ENCODE results near the gene HRH3.

Gene HRH3

GRCh38 chr20:62174870-62175624 is 45.0 kb downstream of the HRH3 start:
- no peak for DNase-seq

GRCh38 chr20:62174021-62174804 is 45.9 kb downstream of the HRH3 start:
- DNase-seq = no peak

GRCh38 chr20:62172666-62173065 is 47.4 kb downstream of the HRH3 start:
- no peak for DNase-seq

GRCh38 chr20:62171245-62171644 is 48.8 kb downstream of the HRH3 start:
- no peak for DNase-seq

- DNase-seq = no peak
These were observed 49.5 kb downstream of the HRH3 start for GRCh38 chr20:62170536-62170935.

GRCh38 chr20:62168890-62169435 is 51.1 kb downstream of the HRH3 start:
- no peak for DNase-seq

- no peak for DNase-seq
These were observed 52.0 kb downstream of the HRH3 start for GRCh38 chr20:62168061-62168460.

GRCh38 chr20:62167474-62167873 is 52.6 kb downstream of the HRH3 start:
- DNase-seq = no peak

- no peak for DNase-seq
These were observed 54.2 kb downstream of the HRH3 start for GRCh38 chr20:62165762-62166399.
